Smooth muscle cell (in vitro differentiated cells): ENCODE measurements around the gene MYO7B. TPM values are rescaled to one million over a fixed set of nuclear protein-coding genes. Genes with fewer than 3 reads are reported as not detected.
A peak's percentile ranks its signal among the peaks of the same experiment; 100 is the strongest.

Experiments used
- DNase-seq: peaks from one replicate; lab custom pipeline; 2025; ENCODE audit not compliant: unreplicated experiment; lab: John Stamatoyannopoulos, UW
- H2AFZ ChIP-seq: fragments of 200-600 bp; sonication (generic); 2 replicates; pipeline ENCODE4 v1.6.0; 2016; ENCODE audit warnings: antibody characterized with exemption, low read depth, mild to moderate bottlenecking
- H3F3A ChIP-seq: fragments of 200-600 bp; sonication (generic); 2 replicates; pipeline ENCODE4 v1.6.0; 2017; ENCODE audit warnings: antibody characterized with exemption, low read depth
- H3K27ac ChIP-seq: fragments of 200-600 bp; sonication (generic); 2 replicates; pipeline ENCODE4 v1.5.1; 2016; ENCODE audit warnings: low read depth, mild to moderate bottlenecking
- H3K27me3 ChIP-seq: fragments of 200-600 bp; sonication (generic); 2 replicates; pipeline ENCODE4 v1.6.1; 2016; ENCODE audit warnings: low read depth, mild to moderate bottlenecking
- H3K36me3 ChIP-seq: fragments of 200-600 bp; sonication (generic); 2 replicates; pipeline ENCODE4 v1.5.1; 2016; ENCODE audit warnings: low read depth
- H3K4me1 ChIP-seq: fragments of 200-600 bp; sonication (generic); 2 replicates; pipeline ENCODE4 v1.5.1; 2016; ENCODE audit warnings: low read depth
- H3K4me2 ChIP-seq: fragments of 200-600 bp; sonication (generic); 2 replicates; pipeline ENCODE4 v1.6.0; 2016; ENCODE audit warnings: mild to moderate bottlenecking
- H3K4me3 ChIP-seq: fragments of 200-600 bp; sonication (generic); 2 replicates; pipeline ENCODE4 v1.5.1; 2016; ENCODE audit warnings: mild to moderate bottlenecking
- H3K79me2 ChIP-seq: fragments of 200-600 bp; sonication (generic); 2 replicates; pipeline ENCODE4 v1.6.0; 2016; ENCODE audit warnings: low read depth, mild to moderate bottlenecking
- H3K9ac ChIP-seq: fragments of 200-600 bp; sonication (generic); 2 replicates; pipeline ENCODE4 v1.6.0; 2016; ENCODE audit warnings: low read depth
- H3K9me3 ChIP-seq: fragments of 200-600 bp; sonication (generic); replicated peaks from 2 replicates; pipeline ENCODE4 v1.5.1; 2016; ENCODE audit warnings: low read depth
- H4K20me1 ChIP-seq: fragments of 200-600 bp; sonication (generic); 2 replicates; pipeline ENCODE4 v1.6.0; 2016; ENCODE audit warnings: low read depth
- CTCF ChIP-seq: fragments of 200-600 bp; sonication (generic); IDR thresholded peaks from 2 replicates; pipeline ENCODE4 v1.5.1; 2017; ENCODE audit warnings: borderline replicate concordance, mild to moderate bottlenecking, antibody characterized with exemption; ENCODE audit not compliant: insufficient read depth, poor library complexity, severe bottlenecking
- WGBS: methylation state at CpG from one replicate; pipeline ENCODE4 v1.1.7; 2016; ENCODE audit warnings: low lambda C conversion rate; 5-methylcytosine and 5-hydroxymethylcytosine counted together
- polyA plus RNA-seq: library from polyadenylated mRNA; unstranded; fragments of >200 nt; fragmentation: Nextera tagmentation; extraction: Ambion mirVana; gene quantifications from 2 replicates; pipeline ENCODE4 v1.2.1, GENCODE V29; 2016
- total RNA-seq: library from RNA; depleted of rRNA; stranded (reverse); fragments of >200 nt; gene quantifications from 2 replicates; pipeline ENCODE4 v1.2.3, GENCODE V29; 2014

Gene MYO7B
- total and polyA plus RNA-seq, 2 experiments from 2014 or later, result 0.09 to 0.35 TPM

- Histone ChIP-seq H3K79me2 (no peaks in the 10 kb centered on the region), H3K9me3 (no peaks in the 10 kb centered on the region), H3F3A (peaks cover 19% of the 10 kb centered on the region), H3K27me3 (peaks cover 13% of the 10 kb centered on the region), H4K20me1 (no peaks in the 10 kb centered on the region), H3K4me3 (no peak overlapping the region), H3K27ac (no peak overlapping the region), H3K36me3 (no peaks in the 10 kb centered on the region), H3K4me2 (no peak overlapping the region), H2AFZ (no peak overlapping the region), H3K4me1 (peaks cover 11% of the 10 kb centered on the region), H3K9ac (no peak overlapping the region)
- WGBS, result 95% methylated on average over 19 of the region's 19 CpGs
- DNase-seq, result no peak
- TF ChIP-seq CTCF, result no peak
Measured at GRCh38 chr2:127680706-127681287, 145.3 kb downstream of the MYO7B start.

GRCh38 chr2:127681288-127681804, 145.9 kb downstream of the MYO7B start:
- H2AFZ ChIP-seq, result no peak overlapping the region
- no peak overlapping the region for H3K27ac ChIP-seq
- H3K79me2 ChIP-seq, result no peaks in the 10 kb centered on the region
- H3F3A ChIP-seq, result peaks cover 22% of the 10 kb centered on the region
- DNase-seq, result no peak
- H3K4me1 ChIP-seq, result peaks cover 16% of the 10 kb centered on the region
- no peaks in the 10 kb centered on the region for H3K36me3 ChIP-seq
- 89% methylated on average over 25 of the region's 25 CpGs for WGBS
- H3K9me3 ChIP-seq, result no peaks in the 10 kb centered on the region
- H3K9ac ChIP-seq, result no peak overlapping the region
- peaks cover 13% of the 10 kb centered on the region for H3K27me3 ChIP-seq
- TF ChIP-seq CTCF, result no peak
- H3K4me3 ChIP-seq, result no peak overlapping the region
- H4K20me1 ChIP-seq, result no peaks in the 10 kb centered on the region
- H3K4me2 ChIP-seq, result no peak overlapping the region

GRCh38 chr2:127681976-127682857, 146.7 kb downstream of the MYO7B start:
- H3K36me3 ChIP-seq, result no peaks in the 10 kb centered on the region
- DNase-seq, result no peak
- no peaks in the 10 kb centered on the region for H3K9me3 ChIP-seq
- no peaks in the 10 kb centered on the region for H4K20me1 ChIP-seq
- H3K79me2 ChIP-seq, result no peaks in the 10 kb centered on the region
- no peak overlapping the region for H2AFZ ChIP-seq
- TF ChIP-seq CTCF, result no peak
- no peak overlapping the region for H3K4me3 ChIP-seq
- 36% methylated on average over 6 of the region's 6 CpGs for WGBS
- peaks cover 30% of the 10 kb centered on the region for H3F3A ChIP-seq
- peaks cover 16% of the 10 kb centered on the region for H3K4me1 ChIP-seq
- peak overlapping the region; percentile 78 for H3K27ac ChIP-seq
- no peak overlapping the region for H3K4me2 ChIP-seq
- H3K27me3 ChIP-seq, result peaks cover 9% of the 10 kb centered on the region
- H3K9ac ChIP-seq, result no peak overlapping the region
